Vagina (tissue), 2 donors: Measurements from ENCODE around the gene GNA15. TPM values are rescaled to one million over a fixed set of nuclear protein-coding genes. Genes with fewer than 3 reads are reported as not detected.

Experiments used
- DNase-seq, 2 donors: peaks; one replicate each; pipeline ENCODE4 v3.0.0-alpha.2; 2017; ENCODE audit errors: extremely low spot score in 2 of 2
- H3K27ac ChIP-seq: fragments of 200-600 bp; sonication (generic); one replicate; pipeline ENCODE4 v1.5.1; 2019
- H3K27me3 ChIP-seq: fragments of 200-600 bp; sonication (generic); one replicate; pipeline ENCODE4 v1.5.1; 2019
- H3K36me3 ChIP-seq, 2 donors: fragments of 200-600 bp; sonication (generic); one replicate each; pipeline ENCODE4 v1.5.1; 2017 to 2019
- H3K4me1 ChIP-seq: fragments of 200-600 bp; sonication (generic); one replicate; pipeline ENCODE4 v1.5.1; 2019
- H3K4me3 ChIP-seq, 2 donors: fragments of 200-600 bp; sonication (generic); 1 replicate in 1 of 2; 2 replicates in 1 of 2; pipeline ENCODE4 v1.5.1; 2016 to 2019
- H3K9me3 ChIP-seq: fragments of 200-600 bp; sonication (generic); one replicate; pipeline ENCODE4 v1.5.1; 2019
- POLR2A ChIP-seq, 2 donors: fragments of 450-650 bp; IDR thresholded peaks; one replicate each; pipeline ENCODE4 v1.6.1; 2017; ENCODE audit warnings: antibody characterized with exemption in 2 of 2, mild to moderate bottlenecking in 2 of 2, moderate library complexity in 2 of 2
- POLR2AphosphoS5 ChIP-seq, 2 donors: sonication (generic); formaldehyde crosslinking; IDR thresholded peaks; one replicate each; pipeline ENCODE4 v1.9.0; 2017; ENCODE audit warnings: antibody characterized with exemption in 2 of 2, mild to moderate bottlenecking in 2 of 2, low read depth in 1 of 2; ENCODE audit not compliant: insufficient read depth in 1 of 2
- intact Hi-C: fragments of 100-400 bp; cut with DNase I; formaldehyde crosslinking; loops from one replicate; pipeline ENCODE4 v1.15.1; 2023
- total RNA-seq: library from RNA; depleted of rRNA; stranded (reverse); fragments of >200 nt; gene quantifications from one replicate; pipeline ENCODE4 v1.2.3, GENCODE V29; 2016
- TF ChIP-seq, protein P1 (sequence below), 3 experiments: fragments of 450-650 bp in 2 of 3; fragments of 200-600 bp in 1 of 3; sonication (generic) in 1 of 3; IDR thresholded peaks; one replicate each; pipeline ENCODE4 v1.5.1; 2017 to 2019; ENCODE audit warnings: antibody characterized with exemption in 3 of 3, mild to moderate bottlenecking in 2 of 3, moderate library complexity in 2 of 3

Gene GNA15
- total RNA-seq, 1 donor from 2014 or later: 28.2 TPM

DNA sequence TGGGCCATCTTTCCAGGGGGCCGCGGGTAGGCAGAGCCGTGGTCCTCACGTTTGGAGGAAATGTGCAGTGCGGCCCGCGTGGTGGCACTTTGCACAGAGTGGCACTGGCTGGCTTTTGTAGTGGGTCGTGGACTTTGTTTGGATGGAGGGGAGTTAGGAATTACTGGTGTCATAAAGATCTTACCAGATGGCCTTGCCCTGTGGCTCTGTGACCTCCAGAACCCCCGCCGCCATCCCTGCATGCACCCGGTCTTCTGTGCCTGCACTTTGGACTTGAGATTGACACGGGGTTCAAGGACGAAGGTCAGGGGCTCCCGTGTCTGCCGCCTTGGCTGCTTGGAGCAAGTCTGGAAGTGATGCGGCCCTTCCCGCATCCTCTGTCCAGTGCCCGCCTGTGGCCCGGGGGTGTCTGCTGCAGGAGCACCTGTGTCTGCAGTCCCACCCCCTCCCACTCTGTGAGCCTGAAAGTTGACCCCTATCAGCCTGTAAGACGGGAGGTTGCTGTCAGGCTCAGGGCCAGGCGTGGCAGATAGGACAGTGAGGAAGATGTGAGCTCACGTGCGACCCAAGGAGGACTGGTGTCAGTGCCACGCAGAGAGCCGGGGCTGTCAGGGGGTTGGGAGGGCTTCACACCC lies 39.4 kb upstream of the GNA15 start:
- H3K27ac ChIP-seq: peak overlapping the region; percentile 78
- H3K4me3 ChIP-seq: peak overlapping the region; percentile 93 to 100
- no peak for TF ChIP-seq POLR2AphosphoS5 (IDR thresholded peaks at IDR 0.05; ENCODE audit: insufficient read depth in 1 of 2, low read depth in 1 of 2)
- TF ChIP-seq, protein P1, sequence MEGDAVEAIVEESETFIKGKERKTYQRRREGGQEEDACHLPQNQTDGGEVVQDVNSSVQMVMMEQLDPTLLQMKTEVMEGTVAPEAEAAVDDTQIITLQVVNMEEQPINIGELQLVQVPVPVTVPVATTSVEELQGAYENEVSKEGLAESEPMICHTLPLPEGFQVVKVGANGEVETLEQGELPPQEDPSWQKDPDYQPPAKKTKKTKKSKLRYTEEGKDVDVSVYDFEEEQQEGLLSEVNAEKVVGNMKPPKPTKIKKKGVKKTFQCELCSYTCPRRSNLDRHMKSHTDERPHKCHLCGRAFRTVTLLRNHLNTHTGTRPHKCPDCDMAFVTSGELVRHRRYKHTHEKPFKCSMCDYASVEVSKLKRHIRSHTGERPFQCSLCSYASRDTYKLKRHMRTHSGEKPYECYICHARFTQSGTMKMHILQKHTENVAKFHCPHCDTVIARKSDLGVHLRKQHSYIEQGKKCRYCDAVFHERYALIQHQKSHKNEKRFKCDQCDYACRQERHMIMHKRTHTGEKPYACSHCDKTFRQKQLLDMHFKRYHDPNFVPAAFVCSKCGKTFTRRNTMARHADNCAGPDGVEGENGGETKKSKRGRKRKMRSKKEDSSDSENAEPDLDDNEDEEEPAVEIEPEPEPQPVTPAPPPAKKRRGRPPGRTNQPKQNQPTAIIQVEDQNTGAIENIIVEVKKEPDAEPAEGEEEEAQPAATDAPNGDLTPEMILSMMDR (IDR thresholded peaks at IDR 0.05): no peak
- intact Hi-C loops: no loop called here
- no peaks in the 10 kb centered on the region for H3K27me3 ChIP-seq
- peaks cover 68% of the 10 kb centered on the region for H3K4me1 ChIP-seq
- DNase-seq: no peak
- H3K36me3 ChIP-seq: no peaks in the 10 kb centered on the region
- H3K9me3 ChIP-seq: no peaks in the 10 kb centered on the region

DNA sequence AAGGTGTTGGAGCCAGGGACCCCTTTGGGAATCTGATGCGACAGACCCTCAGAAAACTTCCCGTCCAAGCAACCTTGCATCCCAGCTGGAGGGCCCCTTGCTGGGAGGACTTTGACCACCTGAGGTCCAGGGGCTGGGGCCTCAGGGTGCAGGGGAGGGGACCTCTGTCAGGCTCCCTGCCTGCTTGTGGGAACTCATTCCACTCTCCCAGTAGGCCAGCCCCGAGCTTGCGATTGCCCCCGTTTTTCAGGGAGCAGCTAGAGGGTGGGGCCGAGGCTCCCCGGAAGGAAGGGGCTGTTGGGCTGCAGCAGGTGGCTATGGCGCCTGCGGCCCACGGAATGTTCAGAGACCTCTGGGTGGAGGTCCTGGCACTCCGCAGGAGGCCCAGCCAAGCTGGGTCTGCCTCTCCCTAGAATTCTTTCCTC lies 38.9 kb upstream of the GNA15 start:
- H3K4me1 ChIP-seq: peaks cover 72% of the 10 kb centered on the region
- no peak for DNase-seq
- intact Hi-C loops: no loop called here
- peak overlapping the region; percentile 50 for H3K27ac ChIP-seq
- H3K27me3 ChIP-seq: no peaks in the 10 kb centered on the region
- peak overlapping the region; percentile 93 to 100 for H3K4me3 ChIP-seq
- H3K36me3 ChIP-seq: no peaks in the 10 kb centered on the region
- H3K9me3 ChIP-seq: no peaks in the 10 kb centered on the region
- TF ChIP-seq, protein P1 (IDR thresholded peaks at IDR 0.05): no peak
- no peak for TF ChIP-seq POLR2AphosphoS5 (IDR thresholded peaks at IDR 0.05; ENCODE audit: insufficient read depth in 1 of 2, low read depth in 1 of 2)
- TF ChIP-seq POLR2A (IDR thresholded peaks at IDR 0.05): no peak

DNA sequence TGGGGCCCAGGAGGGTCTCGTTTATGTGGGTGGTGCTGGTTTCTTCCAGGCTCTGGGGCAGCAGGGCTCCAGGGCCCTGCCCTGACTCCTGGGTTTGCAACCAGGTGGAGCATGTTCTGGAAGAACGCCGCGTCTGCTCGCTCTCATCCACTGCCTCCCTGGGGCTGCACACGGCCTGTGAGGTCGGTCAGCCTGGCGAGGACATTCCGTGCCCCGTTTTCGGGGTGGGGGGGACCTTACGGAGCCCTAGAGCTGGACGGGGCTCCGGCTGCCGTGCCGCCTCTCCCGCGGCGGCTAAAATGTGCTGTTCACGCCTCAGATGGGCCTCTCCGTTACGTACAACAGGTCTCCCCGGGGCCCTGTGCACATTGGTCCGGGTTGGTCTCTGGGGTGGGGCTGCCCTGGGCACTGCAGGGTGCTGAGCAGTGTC lies 38.4 kb upstream of the GNA15 start:
- intact Hi-C loops: no loop called here
- no peak for DNase-seq
- Histone ChIP-seq H3K4me3 (peak overlapping the region; percentile 6 to 100), H3K36me3 (no peaks in the 10 kb centered on the region), H3K9me3 (no peaks in the 10 kb centered on the region), H3K27ac (peak overlapping the region; percentile 50), H3K27me3 (no peaks in the 10 kb centered on the region), H3K4me1 (peaks cover 77% of the 10 kb centered on the region)
- no peak for TF ChIP-seq POLR2AphosphoS5 (IDR thresholded peaks at IDR 0.05; ENCODE audit: insufficient read depth in 1 of 2, low read depth in 1 of 2)
- no peak for TF ChIP-seq POLR2A (IDR thresholded peaks at IDR 0.05)
- TF ChIP-seq, protein P1 (IDR thresholded peaks at IDR 0.05): no peak

DNA sequence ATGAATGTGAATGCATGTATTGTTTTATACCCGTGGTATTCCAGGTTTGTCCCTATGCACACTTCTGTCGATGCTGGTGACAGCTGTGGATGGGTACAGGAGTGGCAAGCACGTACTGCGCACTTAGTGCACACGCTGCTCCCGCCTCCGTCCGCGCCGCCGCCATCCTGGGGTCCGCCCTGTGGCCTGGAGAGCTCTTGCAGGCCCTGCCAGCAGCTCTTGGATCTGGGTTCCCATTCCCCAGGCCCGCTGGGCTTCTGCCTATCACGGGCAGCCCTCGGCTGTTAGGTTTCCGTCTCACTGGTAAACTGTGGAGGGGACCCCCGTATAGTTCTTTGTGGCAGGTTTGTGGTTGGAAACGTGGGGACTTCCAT lies 37.7 kb upstream of the GNA15 start:
- intact Hi-C loops: no loop called here
- H3K4me3 ChIP-seq: peak overlapping the region; percentile 28 to 100
- TF ChIP-seq POLR2A (IDR thresholded peaks at IDR 0.05) (no peak), POLR2AphosphoS5 (IDR thresholded peaks at IDR 0.05; ENCODE audit: insufficient read depth in 1 of 2, low read depth in 1 of 2) (no peak)
- TF ChIP-seq, protein P1 (IDR thresholded peaks at IDR 0.05): no peak
- peak overlapping the region; percentile 65 for H3K27ac ChIP-seq
- H3K36me3 ChIP-seq: no peaks in the 10 kb centered on the region
- H3K9me3 ChIP-seq: no peaks in the 10 kb centered on the region
- DNase-seq: no peak
- peaks cover 84% of the 10 kb centered on the region for H3K4me1 ChIP-seq
- H3K27me3 ChIP-seq: no peaks in the 10 kb centered on the region

DNA sequence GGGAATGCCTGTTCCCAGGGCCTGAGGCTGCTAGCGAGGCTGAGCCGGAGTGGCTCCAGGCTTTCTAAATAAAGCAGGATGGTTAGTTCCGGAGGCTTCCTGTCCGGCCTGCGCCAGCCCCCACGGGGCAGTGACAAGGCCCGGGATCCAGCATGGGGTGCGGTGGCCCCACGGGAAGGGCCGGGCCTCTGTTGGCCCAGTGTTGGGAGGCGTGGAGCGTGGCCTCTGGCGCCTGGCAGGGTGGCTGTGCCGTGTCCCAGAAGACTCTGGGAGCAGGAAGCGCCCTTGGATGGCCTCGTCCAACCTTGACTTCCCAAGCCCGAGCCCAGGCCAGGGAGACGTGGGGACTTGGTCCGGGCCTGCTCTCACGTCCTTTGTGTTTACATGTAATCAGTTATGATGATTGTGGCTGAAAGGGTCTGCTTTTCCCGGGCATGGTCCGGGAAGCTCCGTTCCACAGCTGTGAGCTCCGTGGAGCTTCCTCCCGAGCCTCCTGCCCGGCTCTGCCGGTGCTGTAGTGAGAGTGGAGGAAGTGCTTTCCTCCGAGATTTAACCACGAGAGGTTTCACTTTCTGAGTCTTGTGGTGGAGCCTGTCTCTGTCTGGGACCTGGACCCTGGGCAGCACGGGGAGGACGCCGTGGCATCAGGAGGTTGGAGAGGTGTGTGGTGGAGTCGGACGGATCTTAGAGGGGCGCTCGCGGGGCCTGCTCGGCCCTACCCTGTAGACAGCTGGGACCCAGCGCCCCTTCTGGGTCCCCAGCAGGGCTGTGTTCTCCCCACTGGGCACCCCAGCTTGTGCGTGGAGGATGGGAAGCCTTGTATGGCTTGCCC lies 37.1 kb upstream of the GNA15 start:
- peak overlapping the region; percentile 65 for H3K27ac ChIP-seq
- H3K4me3 ChIP-seq: peak overlapping the region; percentile 28 to 100
- intact Hi-C loops: no loop called here
- H3K36me3 ChIP-seq: no peaks in the 10 kb centered on the region
- H3K9me3 ChIP-seq: no peaks in the 10 kb centered on the region
- no peak for DNase-seq
- H3K27me3 ChIP-seq: no peaks in the 10 kb centered on the region
- peaks cover 89% of the 10 kb centered on the region for H3K4me1 ChIP-seq
- TF ChIP-seq POLR2A (IDR thresholded peaks at IDR 0.05): no peak
- TF ChIP-seq POLR2AphosphoS5 (IDR thresholded peaks at IDR 0.05; ENCODE audit: insufficient read depth in 1 of 2, low read depth in 1 of 2): peak in 1 of 2 donors; percentile 10
- TF ChIP-seq, protein P1 (IDR thresholded peaks at IDR 0.05): no peak
